ENCODE results near the gene CALR3. TPM values are rescaled to one million over a fixed set of nuclear protein-coding genes. Genes with fewer than 3 reads are reported as not detected.
"Not testable (repeated sequence)": the region's sequence is repeated elsewhere in the genome, so short reads cannot be mapped to it uniquely, and the experiment has no call there.

Gene CALR3
- total and polyA plus RNA-seq, 2 of the 8 experiments (the other 6 are each of a cell fraction or from before 2014, with no cell fraction given): 0.11 to 0.32 TPM

- H3K23me2 ChIP-seq (ENCODE audit: low read depth, low read length); H2AFZ ChIP-seq (ENCODE audit: low read length); H3K4me2 ChIP-seq (ENCODE audit: insufficient read depth in 1 of 2, low read depth in 2 of 2, low read length in 2 of 2); H2BK12ac ChIP-seq (ENCODE audit: low read depth, low read length); H3K79me2 ChIP-seq (ENCODE audit: control insufficient read depth in 1 of 2, insufficient read depth in 2 of 2, low read length in 2 of 2); H3K36me3 ChIP-seq (ENCODE audit: control insufficient read depth in 2 of 4, insufficient read depth in 4 of 4, low read length in 3 of 4); H3K4me1 ChIP-seq (replicated peaks in 1 of 4; ENCODE audit: control insufficient read depth in 3 of 4, insufficient read depth in 4 of 4, low read length in 3 of 4); H2BK120ac ChIP-seq (replicated peaks; ENCODE audit: low read depth, low read length); H2BK5ac ChIP-seq (ENCODE audit: low read depth, low read length); H3K18ac ChIP-seq (ENCODE audit: extremely low read depth, low read length); H4K8ac ChIP-seq (ENCODE audit: extremely low read depth, insufficient read depth, low read length); H3K4me3 ChIP-seq (ENCODE audit: extremely low read depth in 1 of 4, insufficient read depth in 2 of 4, low read depth in 3 of 4, low read length in 4 of 4); H3K56ac ChIP-seq (replicated peaks; ENCODE audit: insufficient read length, low read depth, low read length); H3K14ac ChIP-seq (ENCODE audit: insufficient read length); H3K27me3 ChIP-seq (replicated peaks in 1 of 4; ENCODE audit: control insufficient read depth in 3 of 4, extremely low read depth in 1 of 4, insufficient read depth in 3 of 4, low read length in 3 of 4); FAIRE-seq; H4K20me1 ChIP-seq (replicated peaks in 1 of 2; ENCODE audit: control insufficient read depth in 1 of 2, insufficient read depth in 2 of 2, low read length in 2 of 2); DNase-seq (ENCODE audit: low read depth in 1 of 2, low spot score in 2 of 2); H2AK5ac ChIP-seq (ENCODE audit: low read depth, low read length); H3K9me3 ChIP-seq (ENCODE audit: insufficient read depth in 2 of 2, low read depth in 1 of 2, low read length in 1 of 2); H3K23ac ChIP-seq (ENCODE audit: insufficient read length); H4K5ac ChIP-seq (ENCODE audit: insufficient read length, low read depth, low read length); H3K4ac ChIP-seq (replicated peaks; ENCODE audit: insufficient read length, low read depth, low read length); H3K27ac ChIP-seq (ENCODE audit: low read depth, low read length); H2BK20ac ChIP-seq (ENCODE audit: low read length); H3K79me1 ChIP-seq (ENCODE audit: low read depth, low read length); H4K91ac ChIP-seq (replicated peaks; ENCODE audit: insufficient read length, low read length); H3K9ac ChIP-seq (replicated peaks in 1 of 4; ENCODE audit: extremely low read depth in 1 of 4, low read depth in 3 of 4, low read length in 3 of 4); H2BK15ac ChIP-seq (ENCODE audit: low read length): not testable (repeated sequence)
- 89% methylated on average over 4 of the region's 4 CpGs; no CpG with 5 or more reads in 1 of the 2 experiments for WGBS, 2 experiments (ENCODE audit: extremely low coverage in 1 of 2, insufficient coverage in 1 of 2, insufficient read length in 1 of 2, insufficient replicate concordance in 2 of 2, low coverage in 1 of 2, low lambda C conversion rate in 2 of 2, missing lambda C conversion rate in 1 of 2)
- POLR2A ChIA-PET (ENCODE audit: partially characterized antibody): interaction anchor here (1.0 to 1.5 kb wide), 4 partner anchors 9 to 99 kb away, joined by 3 to 6 read pairs (median 4); no protein-coding TSS in a partner anchor
- CTCF ChIA-PET (ENCODE audit: partially characterized antibody): interaction anchor here (0.9 to 2.0 kb wide), 4 partner anchors 17 to 45 kb away, joined by 4 to 9 read pairs (median 6); no protein-coding TSS in a partner anchor
These were observed 9.5 kb downstream of the CALR3 start for GRCh38 chr19:16486476-16486875.

Data from H1 (cell line).